ENCODE results near the gene PTK6.

DNA sequence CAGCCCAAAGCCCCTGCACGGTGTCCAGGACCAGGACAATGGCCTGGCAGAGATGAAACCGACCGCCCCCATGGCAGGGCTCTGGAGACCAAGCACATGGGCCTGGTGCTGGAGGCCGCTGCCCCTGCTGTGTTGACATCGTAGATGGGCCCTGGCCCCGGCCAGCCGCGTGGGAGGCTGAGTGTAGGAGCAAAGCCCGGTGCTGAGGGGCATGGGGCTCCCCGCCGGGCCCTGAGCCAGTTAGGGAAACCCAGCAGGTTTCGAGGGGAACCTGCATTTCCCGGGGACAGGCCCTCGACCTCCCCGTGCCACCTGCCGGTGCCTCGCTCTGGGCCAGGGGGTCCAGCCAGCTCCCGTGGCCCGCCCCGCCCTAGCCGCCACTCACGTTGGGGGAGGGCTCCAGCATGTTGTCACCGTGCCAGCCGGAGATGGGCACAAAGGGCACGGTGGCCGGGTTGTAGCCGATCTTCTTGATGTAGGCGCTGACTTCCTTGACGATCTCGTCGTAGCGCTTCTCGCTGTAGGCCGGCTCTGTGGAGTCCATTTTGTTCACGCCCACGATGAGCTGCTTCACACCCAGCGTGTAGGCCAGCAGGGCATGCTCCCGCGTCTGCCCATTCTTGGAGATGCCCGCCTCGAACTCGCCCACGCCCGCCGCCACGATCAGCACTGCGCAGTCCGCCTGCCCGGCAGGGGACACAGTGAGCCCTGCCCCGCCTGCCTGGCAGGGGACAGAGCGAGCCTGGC, 42.6 kb downstream of the PTK6 start:
- no peak for TF ChIP-seq REST (IDR thresholded peaks at IDR 0.05; ENCODE audit: insufficient read depth in 1 of 2, low read depth in 2 of 2, low read length in 2 of 2)
- TF ChIP-seq POLR2AphosphoS5 (IDR thresholded peaks at IDR 0.05; ENCODE audit: low read depth, low read length) = no peak
- TF ChIP-seq TAF1 (IDR thresholded peaks at IDR 0.05; ENCODE audit: borderline replicate concordance, insufficient read depth, low read length) = no peak
- TF ChIP-seq SIN3A (IDR thresholded peaks at IDR 0.05; ENCODE audit: borderline replicate concordance, insufficient read depth, low read length) = no peak
- no peak for TF ChIP-seq FOXP2 (optimal IDR thresholded peaks at IDR 0.05; ENCODE audit: borderline replicate concordance, extremely low read depth, extremely low read length, insufficient read depth)
